Heart right ventricle (tissue), 16 donors: Measurements from ENCODE around the gene DPPA2. TPM values are rescaled to one million over a fixed set of nuclear protein-coding genes. Genes with fewer than 3 reads are reported as not detected.

ENCODE experiments used
- ATAC-seq, 8 donors: fragments of 200-7000 bp; cut with Tn5 transposase; one replicate each; pipeline ENCODE4 v1.9.1; 2020; ENCODE audit warnings: mild to moderate bottlenecking in 8 of 8, moderate library complexity in 8 of 8, moderate number of reproducible peaks in 1 of 8
- DNase-seq, 2 donors: peaks; one replicate each; pipeline ENCODE4 v3.0.0-alpha.2; 2020
- H3K27ac ChIP-seq, 10 donors: fragments of 200-600 bp; sonication (generic) in 2 of 10; one replicate each; pipeline versions ENCODE4 v1.5.0 to v1.8.0; 2020 to 2022; ENCODE audit warnings: mild to moderate bottlenecking in 3 of 10
- H3K27me3 ChIP-seq, 7 donors: fragments of 200-600 bp; one replicate each; pipeline ENCODE4 v1.8.0; 2021 to 2022; ENCODE audit warnings: mild to moderate bottlenecking in 2 of 7
- H3K36me3 ChIP-seq, 9 donors: fragments of 200-600 bp; sonication (generic) in 1 of 9; one replicate each; pipeline versions ENCODE4 v1.5.0 to v1.8.0; 2020 to 2022; ENCODE audit warnings: mild to moderate bottlenecking in 2 of 9
- H3K4me1 ChIP-seq, 9 donors: fragments of 200-600 bp; sonication (generic) in 1 of 9; one replicate each; pipeline versions ENCODE4 v1.5.0 to v1.8.0; 2020 to 2022; ENCODE audit warnings: mild to moderate bottlenecking in 4 of 9
- H3K4me3 ChIP-seq, 10 donors: fragments of 200-600 bp; sonication (generic) in 2 of 10; one replicate each; pipeline versions ENCODE4 v1.5.0 to v1.8.0; 2020 to 2022; ENCODE audit warnings: mild to moderate bottlenecking in 7 of 10, moderate library complexity in 2 of 10
- H3K9me3 ChIP-seq, 11 donors: fragments of 200-600 bp in 10 of 11; sonication (generic) in 2 of 11; one replicate each; pipeline versions ENCODE4 v1.5.0 to v1.8.0; 2013 to 2022; ENCODE audit warnings: mild to moderate bottlenecking in 2 of 11, control low read depth in 1 of 11, moderate library complexity in 1 of 11
- whole genome bisulfite sequencing, 2 donors: extraction: QIAGEN DNeasy Blood & Tissue Kit; methylation state at CpG; one replicate each; pipeline ENCODE4 v1.1.7; 2013; ENCODE audit warnings: inconsistent platforms in 1 of 2; 5-methylcytosine and 5-hydroxymethylcytosine counted together
- intact Hi-C, 10 donors: fragments of 100-400 bp; cut with DNase I; formaldehyde crosslinking; loops; one replicate each; pipeline versions ENCODE4 v1.11.1 to v1.14.2; 2022
- polyA plus RNA-seq, 2 donors: library from polyadenylated mRNA; stranded (reverse); fragments of 200-250 nt; gene quantifications; one replicate each; pipeline ENCODE4 v1.2.3, GENCODE V29; 2013
- total RNA-seq, 10 donors: library from RNA; stranded (reverse); fragmentation: NEBNext Ultra II Directional in 3 of 10; extraction: Animal tissue kit (Norgen Biotek cat#: 25700) in 3 of 10; gene quantifications; one replicate each; pipeline versions ENCODE4 v1.2.1 to v1.2.4, GENCODE V29; 2021 to 2023
- TF ChIP-seq, protein P1 (sequence below), 9 donors: fragments of 200-600 bp; sonication (generic) in 2 of 9; IDR thresholded peaks; one replicate each; pipeline versions ENCODE4 v1.5.0 to v1.8.0; 2021 to 2022; ENCODE audit warnings: antibody characterized with exemption in 9 of 9, mild to moderate bottlenecking in 5 of 9, moderate library complexity in 1 of 9
- donor health status: Arrhythmogenic right ventricular cardiomyopathy.
- donor health status: ischemic (EF 13 %, LVEDD 7.1; RV severe dilation, severe dysfunction).
- donor health status: healthy with polysubstance abuse.
- donor health status: DM: no; HTN: yes; CAD: no.
- donor health status: DM: no; HTN: no; CAD: no.
- donor health status: ischemic (EF 25% LVEDD 6.9; RV normal size, moderate dysfunction).
- donor health status: ischemic (EF 25% LVEDD 5.7; RV mildly dilated, moderate dysfunction).
- donor health status: healthy.
- donor health status: DM: yes; HTN: yes; CAD: no.
- donor health status: Ischemic cardiomyopathy.
- donor health status: ischemic (EF 35%, LVEDD 5.7; RV mildly dilated, moderate dysfunction).
- donor health status: nonischemic (EF 11% LVEDD 7.7; RV severe dilation, severe dysfunction).
- donor health status: DM: yes; HTN: yes; CAD: no.
- donor health status: PGD.
- donor health status: ischemic (EF 29% LVEDD 5.4; RV normal size, mild dysfunction).
- donor health status: nonischemic (EF 23%, LVEDD 6.1; RV moderate dilation, normal function).

The DPPA2 gene
- total and polyA plus RNA-seq, 12 donors: not detected

DNA sequence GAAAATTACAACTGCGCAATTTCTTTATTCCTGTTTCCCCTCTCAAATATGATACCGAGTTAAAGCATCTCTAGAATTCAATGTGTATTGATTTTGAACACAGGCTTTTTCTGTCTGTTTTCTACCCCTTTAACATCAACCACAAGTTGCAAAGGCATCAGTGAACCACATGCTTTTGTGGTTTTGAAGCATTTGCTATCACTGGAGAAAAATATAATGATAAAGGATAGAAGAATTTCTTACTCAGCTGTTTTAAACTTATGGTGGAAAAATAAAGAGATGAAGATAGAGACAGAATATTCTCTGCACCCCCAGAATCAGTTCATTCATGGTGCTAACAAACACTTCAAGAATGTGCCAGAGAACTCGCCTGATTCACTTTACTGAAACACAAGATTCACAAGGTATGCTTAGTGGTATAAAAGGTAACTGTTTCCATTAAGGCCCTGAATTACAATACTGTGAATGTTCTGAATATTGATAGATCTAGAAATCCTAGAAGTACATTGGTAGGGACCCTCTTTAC, 30.5 kb upstream of the DPPA2 start:
- H3K9me3 ChIP-seq: peaks cover 0 to 8% (median 0%) of the 10 kb centered on the region in 11 donors
- H3K27me3 ChIP-seq: no peaks in the 10 kb centered on the region
- no peaks in the 10 kb centered on the region for H3K36me3 ChIP-seq
- TF ChIP-seq, protein P1, sequence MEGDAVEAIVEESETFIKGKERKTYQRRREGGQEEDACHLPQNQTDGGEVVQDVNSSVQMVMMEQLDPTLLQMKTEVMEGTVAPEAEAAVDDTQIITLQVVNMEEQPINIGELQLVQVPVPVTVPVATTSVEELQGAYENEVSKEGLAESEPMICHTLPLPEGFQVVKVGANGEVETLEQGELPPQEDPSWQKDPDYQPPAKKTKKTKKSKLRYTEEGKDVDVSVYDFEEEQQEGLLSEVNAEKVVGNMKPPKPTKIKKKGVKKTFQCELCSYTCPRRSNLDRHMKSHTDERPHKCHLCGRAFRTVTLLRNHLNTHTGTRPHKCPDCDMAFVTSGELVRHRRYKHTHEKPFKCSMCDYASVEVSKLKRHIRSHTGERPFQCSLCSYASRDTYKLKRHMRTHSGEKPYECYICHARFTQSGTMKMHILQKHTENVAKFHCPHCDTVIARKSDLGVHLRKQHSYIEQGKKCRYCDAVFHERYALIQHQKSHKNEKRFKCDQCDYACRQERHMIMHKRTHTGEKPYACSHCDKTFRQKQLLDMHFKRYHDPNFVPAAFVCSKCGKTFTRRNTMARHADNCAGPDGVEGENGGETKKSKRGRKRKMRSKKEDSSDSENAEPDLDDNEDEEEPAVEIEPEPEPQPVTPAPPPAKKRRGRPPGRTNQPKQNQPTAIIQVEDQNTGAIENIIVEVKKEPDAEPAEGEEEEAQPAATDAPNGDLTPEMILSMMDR (IDR thresholded peaks at IDR 0.05): no peak
- DNase-seq (no peak), ATAC-seq (no peak)
- intact Hi-C loops: no loop called here
- H3K4me3 ChIP-seq: no peak overlapping the region
- WGBS, 2 donors: 83 to 88% methylated on average over 3 of the region's 3 CpGs
- no peaks in the 10 kb centered on the region for H3K4me1 ChIP-seq
- H3K27ac ChIP-seq: no peak overlapping the region

DNA sequence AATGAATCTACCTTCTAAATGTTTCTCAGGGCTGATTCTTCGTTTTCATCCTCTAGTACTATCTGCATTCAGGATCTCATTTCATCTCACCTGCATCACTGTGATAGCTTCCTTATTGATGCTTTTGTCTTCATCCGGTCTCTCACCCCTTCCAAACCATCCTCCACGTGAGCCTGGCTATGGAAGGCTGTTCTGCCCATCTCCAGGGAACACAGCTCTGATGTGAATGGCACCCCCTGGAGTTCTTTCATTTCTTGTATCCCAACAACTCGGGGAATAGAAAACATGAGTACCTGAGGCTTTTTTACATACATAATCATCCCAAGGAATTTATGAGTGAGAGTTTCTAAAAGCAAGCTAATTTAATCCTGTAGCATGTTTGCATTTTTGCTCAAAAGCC, 29.8 kb upstream of the DPPA2 start:
- WGBS, 2 donors: 55 to 58% methylated on average over 4 of the region's 4 CpGs
- intact Hi-C loops: no loop called here
- DNase-seq (no peak), ATAC-seq (no peak)
- Histone ChIP-seq H3K27me3 (no peaks in the 10 kb centered on the region), H3K27ac (no peak overlapping the region), H3K4me1 (no peaks in the 10 kb centered on the region), H3K4me3 (no peak overlapping the region), H3K36me3 (no peaks in the 10 kb centered on the region), H3K9me3 (peaks cover 0 to 8% (median 0%) of the 10 kb centered on the region in 11 donors)
- TF ChIP-seq, protein P1 (IDR thresholded peaks at IDR 0.05): no peak

DNA sequence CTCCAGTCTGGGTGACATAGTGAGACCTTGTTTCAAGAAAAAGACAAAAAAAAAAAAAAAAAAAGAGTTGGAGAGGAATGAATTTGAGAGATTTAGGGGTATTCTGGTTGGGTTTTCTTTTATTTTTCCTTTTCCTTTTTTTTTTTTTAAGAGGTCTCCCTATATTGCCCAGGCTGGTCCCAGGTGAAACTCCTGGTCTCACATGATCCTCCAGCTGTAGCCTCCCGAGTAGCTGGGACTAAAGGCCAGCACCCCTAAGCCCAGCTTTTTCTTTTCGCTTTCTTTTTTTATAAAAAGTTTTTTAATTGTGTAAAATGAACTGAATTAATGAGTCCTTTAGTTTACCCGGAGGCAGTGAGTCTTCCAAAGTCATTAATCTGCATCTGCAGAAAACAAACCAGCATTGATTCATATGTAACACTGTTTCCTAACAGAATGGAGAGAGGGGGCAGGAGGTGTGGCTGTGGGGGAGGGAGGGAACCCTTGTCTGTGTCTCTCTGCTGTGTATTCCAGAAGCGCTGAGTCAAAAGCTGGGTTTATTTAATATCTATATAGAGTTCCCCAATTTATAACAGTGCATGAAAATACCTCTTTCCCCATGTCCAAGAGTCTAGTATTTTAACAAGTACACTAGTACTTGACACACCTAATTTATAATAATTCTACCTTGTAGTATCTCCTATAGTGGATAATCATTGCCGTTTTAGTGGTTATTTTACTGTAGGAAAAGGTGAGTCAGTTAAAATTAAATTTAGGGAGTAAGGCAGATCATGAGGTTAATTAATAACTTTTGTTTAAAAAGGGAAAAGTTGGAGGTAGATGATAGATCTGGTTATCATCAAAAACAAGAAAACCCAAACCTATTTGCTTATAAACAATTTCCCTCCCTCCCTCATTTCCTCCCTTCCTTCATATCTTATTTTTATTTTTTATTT, 23.7 kb upstream of the DPPA2 start:
- 60 to 63% methylated on average over 5 of the region's 5 CpGs for WGBS, 2 donors
- TF ChIP-seq, protein P1 (IDR thresholded peaks at IDR 0.05): no peak
- intact Hi-C loops: no loop called here
- Histone ChIP-seq H3K4me3 (no peak overlapping the region), H3K4me1 (peaks cover 0 to 7% (median 0%) of the 10 kb centered on the region in 9 donors), H3K36me3 (no peaks in the 10 kb centered on the region), H3K9me3 (peaks cover 0 to 3% (median 0%) of the 10 kb centered on the region in 11 donors), H3K27ac (no peak overlapping the region), H3K27me3 (peaks cover 0 to 39% (median 24%) of the 10 kb centered on the region in 7 donors)
- ATAC-seq (no peak), DNase-seq (no peak)

DNA sequence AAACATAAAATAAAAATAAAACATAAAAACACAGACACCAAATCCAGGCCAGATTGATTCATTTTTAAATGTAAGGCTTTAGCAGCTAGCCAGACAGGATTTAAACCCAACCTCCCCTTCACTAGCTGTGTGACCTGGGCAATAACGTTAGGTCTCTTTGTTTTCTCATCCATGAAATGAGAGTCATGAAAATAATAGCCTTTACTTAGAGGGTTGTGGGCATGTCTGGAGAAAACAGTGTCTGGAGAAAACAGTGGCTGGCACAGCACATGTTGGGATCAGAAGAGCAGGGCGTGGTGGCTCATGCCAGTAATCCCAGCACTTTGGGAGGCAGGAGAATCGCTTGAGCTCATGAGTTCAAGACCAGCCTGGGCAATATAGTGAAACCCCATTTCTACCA, 22.9 kb upstream of the DPPA2 start:
- no peak for DNase-seq
- intact Hi-C loops: no loop called here
- Histone ChIP-seq H3K4me1 (peaks cover 0 to 7% (median 0%) of the 10 kb centered on the region in 9 donors), H3K27me3 (peaks cover 0 to 42% (median 24%) of the 10 kb centered on the region in 7 donors), H3K36me3 (no peaks in the 10 kb centered on the region), H3K27ac (no peak overlapping the region), H3K4me3 (no peak overlapping the region), H3K9me3 (peaks cover 0 to under 1% (median 0%) of the 10 kb centered on the region in 11 donors)
- 63 to 66% methylated on average over 3 of the region's 3 CpGs for WGBS, 2 donors
- no peak for ATAC-seq
- TF ChIP-seq, protein P1 (IDR thresholded peaks at IDR 0.05): no peak
